GM21576 (cell line): ENCODE measurements around the gene DNAH7.
"Not testable (repeated sequence)": the region's sequence is repeated elsewhere in the genome, so short reads cannot be mapped to it uniquely, and the experiment has no call there.

ENCODE experiments used
- ATAC-seq: cut with Tn5 transposase; IDR thresholded peaks from one replicate; pipeline ENCODE4 v1.9.1; 2021; ENCODE audit warnings: mild to moderate bottlenecking, moderate library complexity; ENCODE audit not compliant: unreplicated experiment

DNAH7 gene

DNA sequence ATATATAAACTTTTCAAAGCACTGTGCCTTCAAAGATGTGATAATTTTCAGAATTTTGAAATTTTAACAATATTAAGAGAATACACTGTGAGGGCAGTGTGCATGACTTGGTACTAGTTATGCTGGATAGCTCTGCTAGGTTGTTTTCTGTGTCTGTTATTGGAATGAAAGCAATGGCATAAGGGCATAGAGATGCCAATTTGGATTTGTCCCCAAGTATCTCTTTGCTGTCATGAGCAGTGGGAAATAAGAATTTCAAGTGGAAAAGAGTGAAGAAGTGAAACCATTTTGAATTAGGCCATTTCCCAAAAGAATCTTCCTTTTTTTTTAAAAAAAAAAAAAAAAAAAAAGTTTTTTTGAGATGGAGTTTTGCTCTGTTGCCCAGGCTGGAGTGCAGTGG is 334.8 kb downstream of the DNAH7 start:
- ATAC-seq: no peak

DNA sequence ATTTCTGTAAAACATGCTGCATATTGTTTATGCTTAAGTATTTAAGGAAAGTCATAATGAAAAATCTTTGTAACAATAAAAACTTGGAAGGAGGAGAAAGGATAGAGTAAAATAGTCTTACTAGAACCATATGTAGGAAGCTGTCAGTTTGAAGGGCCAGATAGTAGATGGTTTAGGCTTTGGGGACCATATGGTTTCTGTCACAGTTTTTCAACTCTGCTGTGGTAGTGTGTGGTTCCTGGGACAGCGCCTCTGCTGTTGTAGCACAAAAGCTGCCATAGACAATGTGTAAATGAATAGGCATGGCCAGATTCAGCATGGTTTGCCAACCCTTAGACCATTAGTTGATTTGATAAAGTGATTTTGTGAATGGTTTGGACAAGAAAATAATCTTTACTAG is 336.1 kb downstream of the DNAH7 start:
- ATAC-seq: no peak

DNA sequence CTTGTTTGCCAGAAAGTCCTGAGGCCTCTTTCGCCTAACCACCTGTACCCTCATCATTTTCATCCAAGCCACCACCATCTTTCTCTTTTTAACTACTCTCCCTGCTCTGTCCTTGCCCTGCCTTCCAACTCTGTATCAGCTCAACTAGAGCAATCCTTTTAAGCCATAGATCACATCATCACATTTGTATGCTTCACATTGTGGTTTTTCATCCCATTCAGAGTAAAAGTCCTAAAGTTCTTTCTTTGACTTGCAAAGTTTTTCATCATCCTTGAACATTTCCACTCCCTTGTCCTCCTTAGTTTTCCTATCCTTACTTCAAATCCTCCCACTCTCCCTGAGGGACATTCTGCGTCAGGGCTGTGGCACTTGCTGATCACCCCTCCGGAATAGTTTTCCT is 337.7 kb downstream of the DNAH7 start:
- no peak for ATAC-seq

DNA sequence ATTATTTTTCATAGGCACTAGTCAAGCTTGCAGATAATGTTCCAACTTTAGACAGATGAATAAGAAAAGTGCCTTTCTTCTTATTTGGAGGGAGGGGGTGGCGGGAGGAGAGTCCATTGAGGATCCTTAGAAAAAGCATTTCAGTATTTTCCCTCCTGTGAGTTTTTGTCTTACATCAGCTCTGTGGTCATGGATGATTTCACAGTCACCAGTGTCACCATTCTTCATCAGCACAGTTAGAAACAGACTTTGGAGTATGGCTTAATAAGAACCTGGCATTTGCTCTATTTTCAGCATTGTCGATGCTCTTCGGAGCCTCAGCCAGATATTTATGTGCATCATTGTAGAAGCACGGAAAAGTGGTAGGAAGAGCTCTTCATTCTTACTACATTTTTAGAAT is 341.5 kb downstream of the DNAH7 start:
- no peak for ATAC-seq

DNA sequence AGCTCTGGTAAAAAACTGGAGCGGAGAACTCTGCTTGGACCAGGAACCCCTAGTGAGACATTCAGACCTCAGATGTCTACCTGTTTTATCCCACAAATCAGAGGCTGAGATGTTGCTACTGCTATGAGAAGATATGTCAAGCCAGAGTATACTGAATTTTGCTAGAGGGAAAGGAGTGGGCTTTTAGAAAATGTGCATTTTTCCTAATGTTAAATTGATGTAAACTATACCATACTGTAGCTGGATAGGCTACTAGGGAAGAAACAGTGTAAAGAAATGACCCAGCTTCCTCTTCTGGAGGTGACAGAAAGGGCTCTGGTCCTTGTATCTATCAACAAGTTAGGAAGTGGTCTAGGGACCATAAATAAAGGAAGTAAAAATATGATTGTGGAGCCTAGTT is 346.6 kb downstream of the DNAH7 start:
- ATAC-seq: no peak

DNA sequence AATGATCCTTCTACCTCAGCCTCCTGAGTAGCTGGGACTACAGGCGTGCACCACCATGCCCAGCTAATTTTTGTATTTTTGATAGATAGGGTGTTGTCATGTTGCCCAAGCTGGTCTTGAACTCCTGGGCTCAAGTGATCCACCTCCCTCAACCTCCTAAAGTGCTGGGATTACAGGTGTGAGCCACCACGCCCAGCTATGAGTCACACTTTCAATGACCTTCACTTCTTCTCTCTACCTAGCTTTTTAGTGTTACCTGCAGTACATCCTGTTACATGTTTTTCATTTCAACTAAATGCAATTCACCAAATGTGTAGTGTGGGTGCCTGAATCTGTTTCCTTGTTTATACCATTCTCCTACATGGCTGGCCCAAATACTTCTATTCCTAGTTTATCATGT is 347.6 kb downstream of the DNAH7 start:
- ATAC-seq: no peak

DNA sequence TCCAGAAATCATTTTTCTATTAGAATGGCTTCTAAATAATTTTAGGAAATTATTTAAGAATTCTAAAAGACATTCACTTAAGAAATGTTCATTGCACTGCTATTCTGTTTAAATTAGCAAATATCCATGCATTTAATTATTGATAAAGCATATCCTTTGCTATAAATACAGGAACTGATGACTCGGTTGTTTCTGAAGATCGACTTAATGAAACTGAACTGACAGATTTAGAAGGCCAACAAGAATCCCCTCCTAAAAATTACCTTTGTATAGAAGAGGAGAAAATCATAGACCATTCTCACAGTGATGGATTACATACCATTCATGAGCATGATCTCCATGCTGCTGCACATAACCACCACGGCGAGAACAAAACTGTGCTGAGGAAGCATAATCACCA is 352.2 kb downstream of the DNAH7 start:
- ATAC-seq: no peak

DNA sequence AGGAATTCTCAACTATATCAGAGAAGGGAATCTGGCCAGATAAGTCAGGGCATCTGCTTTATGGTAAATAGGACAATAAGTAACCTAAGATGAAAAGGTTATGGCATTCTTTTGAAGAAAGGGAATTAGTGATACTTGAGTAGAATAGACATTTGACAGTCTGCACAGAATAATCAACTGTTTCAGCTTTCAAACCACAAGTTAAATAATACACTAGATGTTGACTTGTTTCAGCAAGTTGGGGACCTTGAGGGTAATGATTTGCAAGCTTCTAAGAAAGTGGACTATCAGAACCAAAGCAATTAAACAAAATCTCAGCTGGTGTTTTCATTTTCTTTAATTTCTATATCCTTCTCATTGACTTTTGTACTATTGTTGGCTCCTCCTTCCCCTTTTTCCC is 357.2 kb downstream of the DNAH7 start:
- ATAC-seq: no peak

DNA sequence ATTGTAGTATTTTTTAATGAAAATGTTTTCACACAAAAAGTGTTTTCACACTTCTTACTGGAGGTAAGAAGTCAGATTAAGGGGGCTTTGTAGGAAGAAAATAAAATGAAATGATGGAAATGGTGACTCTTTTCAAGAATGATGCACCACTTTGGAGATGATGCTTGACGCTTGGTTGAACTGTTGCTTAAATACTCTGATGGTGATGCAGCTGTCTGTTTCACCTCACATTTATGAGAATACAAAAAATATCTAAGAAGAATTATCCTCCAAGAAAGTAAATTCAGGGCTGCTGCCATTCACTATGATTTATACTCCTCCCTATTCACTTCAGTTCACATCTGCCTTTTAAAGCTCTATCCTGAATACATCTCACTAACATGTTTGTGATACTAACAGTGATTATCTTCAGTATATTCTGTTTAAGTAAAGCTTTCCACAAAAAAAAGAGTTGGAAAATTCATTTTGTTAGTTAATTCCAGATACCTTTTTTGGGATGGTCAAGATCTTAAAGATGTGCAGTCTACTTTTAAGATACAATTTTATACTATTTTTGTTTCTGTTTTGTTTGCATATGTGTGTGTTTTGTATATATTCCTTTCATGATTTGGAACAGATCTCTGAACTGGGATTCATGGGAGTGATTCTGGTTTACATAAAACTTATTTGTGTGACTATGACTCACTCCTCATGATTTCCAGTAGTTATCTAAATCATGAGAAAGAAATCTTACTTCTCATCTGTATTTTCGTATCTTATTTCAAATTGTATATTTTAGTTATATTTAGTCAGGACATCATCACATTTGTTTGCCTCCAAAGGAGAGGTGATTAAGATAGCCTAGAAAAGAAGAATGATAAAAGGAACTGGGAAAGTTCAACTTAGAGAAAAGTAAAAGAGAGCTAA is 358.5 kb downstream of the DNAH7 start:
- ATAC-seq: no peak

DNA sequence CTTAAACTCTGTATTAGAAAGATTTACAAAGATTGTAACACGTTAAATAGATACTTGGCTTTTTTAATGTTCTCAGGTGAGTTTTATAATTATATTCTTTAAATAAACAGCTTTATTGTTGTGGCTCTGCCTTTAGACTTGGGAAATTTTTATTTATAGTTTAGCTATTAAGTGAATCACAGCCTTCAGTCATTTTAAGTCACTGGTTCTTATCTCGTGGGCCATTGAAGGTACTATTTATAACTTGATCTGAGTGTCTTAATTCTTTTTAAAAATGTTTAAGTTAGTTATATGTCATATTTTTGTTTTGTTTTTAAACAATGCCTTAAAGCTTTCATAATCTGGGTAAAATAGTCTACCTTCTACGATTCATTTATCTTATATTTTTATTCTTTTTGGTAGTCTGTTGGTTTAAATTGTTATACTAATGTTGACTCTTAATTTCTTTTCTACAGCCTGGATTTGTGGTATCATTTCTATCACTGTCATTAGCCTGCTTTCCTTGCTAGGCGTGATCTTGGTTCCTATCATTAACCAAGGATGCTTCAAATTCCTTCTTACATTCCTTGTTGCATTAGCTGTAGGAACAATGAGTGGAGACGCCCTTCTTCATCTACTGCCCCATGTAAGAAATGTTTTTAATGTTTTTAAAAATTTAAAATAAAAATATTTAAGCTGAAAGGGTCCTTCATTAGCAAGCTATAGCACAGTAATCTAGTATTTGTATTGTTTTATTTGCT is 362.3 kb downstream of the DNAH7 start:
- no peak for ATAC-seq

DNA sequence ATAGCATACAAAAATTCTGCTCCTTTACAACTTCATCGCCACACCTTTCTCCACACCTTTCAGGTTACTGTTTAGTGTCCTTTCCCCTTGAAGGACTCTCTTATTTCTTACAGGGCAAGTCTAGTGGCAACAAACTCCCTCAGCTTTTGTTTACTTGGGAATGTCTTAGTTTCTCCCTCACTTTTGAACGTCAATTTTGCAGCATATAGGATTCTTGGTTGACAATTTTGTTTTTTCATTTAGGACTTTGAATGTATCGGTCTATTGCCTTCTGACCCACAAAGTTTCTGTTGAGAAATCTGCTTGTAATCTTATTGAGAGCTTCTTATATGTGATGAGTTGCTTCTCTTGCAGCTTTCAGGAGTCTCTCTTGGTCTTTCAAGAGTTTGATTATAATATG is 368.2 kb downstream of the DNAH7 start:
- ATAC-seq: no peak

DNA sequence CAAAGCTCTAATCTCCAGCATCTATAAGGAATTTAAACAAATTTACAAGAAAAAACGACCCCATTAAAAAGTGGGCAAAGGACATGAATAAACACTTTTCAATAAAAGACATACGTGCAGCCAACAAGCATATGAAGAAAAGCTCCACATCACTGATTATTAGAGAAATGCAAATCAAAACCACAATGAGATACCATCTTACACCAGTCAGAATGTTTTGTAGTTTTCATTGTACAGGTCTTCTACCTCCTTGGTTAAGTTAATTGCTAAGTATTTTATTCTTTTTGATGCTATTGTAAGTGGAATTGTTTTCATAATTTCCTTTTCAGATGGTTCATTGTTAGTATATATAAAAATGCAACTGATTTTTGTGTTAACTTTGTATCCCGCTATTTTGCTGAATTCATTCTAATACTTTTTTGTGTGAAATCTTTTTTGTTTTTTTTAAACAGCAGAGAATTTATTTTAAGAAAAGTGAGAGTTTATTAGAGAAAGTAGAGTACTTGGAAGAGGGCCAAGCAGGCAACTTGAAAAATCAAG is 370.9 kb downstream of the DNAH7 start:
- no peak for ATAC-seq

DNA sequence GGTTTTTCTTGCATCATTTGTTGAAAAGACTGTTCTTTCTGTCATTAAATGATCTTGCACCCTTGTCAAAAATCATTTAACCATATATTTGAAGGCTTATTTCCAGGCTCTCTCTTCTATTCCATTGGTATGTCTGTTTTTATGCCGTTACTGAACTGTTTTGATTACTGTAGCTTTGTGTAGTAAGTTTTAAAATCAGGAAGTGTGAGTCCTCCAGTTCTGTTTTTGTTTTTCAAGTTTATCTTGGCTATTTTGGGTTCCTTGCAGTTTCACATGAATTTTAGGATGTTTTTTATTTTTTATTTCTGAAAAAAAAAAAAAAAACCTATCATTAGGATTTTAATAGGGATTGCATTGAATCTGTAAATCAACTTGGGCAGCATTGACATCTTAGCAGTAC is 372.6 kb downstream of the DNAH7 start:
- ATAC-seq: no peak

DNA sequence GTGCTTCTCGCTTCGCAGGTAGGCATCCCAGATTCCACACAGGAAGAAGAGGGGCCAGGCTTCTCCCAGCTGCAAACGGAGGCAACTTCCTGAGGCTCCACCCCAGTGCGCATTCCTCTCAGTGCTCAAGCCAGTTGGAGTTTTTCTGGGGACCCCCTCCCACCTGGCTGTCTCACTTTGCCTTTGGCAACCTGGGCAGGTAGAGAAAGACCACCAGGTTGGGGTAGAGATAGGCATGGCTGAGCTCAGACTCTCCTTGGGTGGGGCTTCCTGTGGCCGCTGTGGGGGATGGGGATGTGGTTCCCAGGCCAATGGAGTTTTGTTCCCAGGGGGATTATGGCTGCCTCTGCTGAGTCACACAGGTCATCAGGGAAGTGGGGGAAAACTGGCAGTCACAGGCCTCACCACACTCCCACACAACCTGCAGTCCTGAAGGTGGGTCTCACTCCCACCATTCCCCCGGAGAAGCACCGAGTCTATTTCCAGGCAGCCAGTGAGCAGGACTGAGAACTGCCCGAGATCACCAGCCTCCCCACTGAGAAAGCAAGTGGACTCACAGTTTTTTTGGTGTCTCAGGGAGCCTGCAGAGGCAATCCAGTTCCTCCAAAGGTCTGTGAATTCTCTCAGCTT is 373.5 kb downstream of the DNAH7 start:
- no peak for ATAC-seq

DNA sequence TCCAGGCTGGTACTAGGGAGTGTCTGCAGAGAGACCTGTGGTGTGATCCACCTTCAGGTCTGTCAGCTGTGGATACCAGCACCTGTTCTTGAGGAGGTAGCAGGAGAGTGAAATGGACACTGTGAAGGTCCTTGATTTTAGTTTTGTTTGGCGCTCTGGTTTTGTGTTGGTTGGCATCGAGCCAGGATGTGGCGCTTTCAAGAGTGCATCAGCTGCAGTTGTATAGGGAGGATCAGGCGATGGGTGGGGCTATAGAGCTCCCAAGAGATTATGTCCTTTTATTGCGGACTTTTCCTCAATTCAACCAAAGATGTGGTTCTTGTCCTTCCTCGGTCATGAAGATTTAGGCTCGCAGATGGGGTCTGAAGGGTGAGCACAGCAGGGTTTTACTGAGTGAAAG is 374.1 kb downstream of the DNAH7 start:
- ATAC-seq: no peak

DNA sequence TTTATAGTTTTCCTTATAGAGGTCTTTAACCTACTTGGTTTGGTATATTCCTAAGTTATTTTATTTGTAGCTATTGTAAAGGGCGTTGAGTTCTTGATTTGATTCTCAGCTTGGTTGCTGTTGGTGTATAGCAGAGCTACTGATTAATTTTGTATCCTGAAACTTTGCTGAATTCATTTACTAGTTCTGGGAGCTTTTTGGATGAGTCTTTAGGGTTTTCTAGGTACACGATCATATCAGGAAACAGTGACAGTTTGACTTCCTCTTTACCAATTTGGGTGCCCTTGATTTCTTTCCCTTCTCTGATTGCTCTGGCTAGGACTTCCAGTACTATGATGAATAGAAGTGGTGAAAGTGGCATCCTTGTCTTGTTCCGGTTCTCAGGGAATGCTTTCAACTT is 376.1 kb downstream of the DNAH7 start:
- ATAC-seq: not testable (repeated sequence)
